Trophoblast cell (in vitro differentiated cells and primary cell): ENCODE results near the gene SGMS1.
"Not testable (repeated sequence)": the region's sequence is repeated elsewhere in the genome, so short reads cannot be mapped to it uniquely, and the experiment has no call there.

ENCODE experiments used
- DNase-seq, 2 donors: peaks; one replicate each; pipeline ENCODE4 v3.0.0-alpha.2; 2016
- H2AFZ ChIP-seq: 2 replicates; pipeline ENCODE4 v1.6.1; 2013; ENCODE audit warnings: low read length, moderate library complexity, mild to moderate bottlenecking; ENCODE audit not compliant: insufficient read depth, poor library complexity
- H2AK5ac ChIP-seq: 2 replicates; pipeline ENCODE4 v1.6.1; 2013; ENCODE audit warnings: mild to moderate bottlenecking, low read length
- H2BK120ac ChIP-seq: 2 replicates; pipeline ENCODE4 v1.6.1; 2013; ENCODE audit warnings: low read length, mild to moderate bottlenecking, moderate library complexity; ENCODE audit not compliant: insufficient read depth, poor library complexity
- H2BK12ac ChIP-seq: 2 replicates; pipeline ENCODE4 v1.6.1; 2013; ENCODE audit warnings: mild to moderate bottlenecking, low read length, moderate library complexity
- H2BK5ac ChIP-seq: 2 replicates; pipeline ENCODE4 v1.6.1; 2013; ENCODE audit warnings: low read length, low read depth, moderate library complexity, mild to moderate bottlenecking; ENCODE audit not compliant: poor library complexity
- H3K14ac ChIP-seq: 2 replicates; pipeline ENCODE4 v1.6.1; 2013; ENCODE audit warnings: mild to moderate bottlenecking, low read length
- H3K18ac ChIP-seq: 2 replicates; pipeline ENCODE4 v1.6.1; 2013; ENCODE audit warnings: mild to moderate bottlenecking, low read length
- H3K23ac ChIP-seq: 2 replicates; pipeline ENCODE4 v1.6.1; 2013; ENCODE audit warnings: low read length
- H3K27ac ChIP-seq: 2 replicates; pipeline ENCODE4 v1.5.1; 2013; ENCODE audit warnings: low read depth, mild to moderate bottlenecking, inconsistent platforms, low read length, moderate library complexity
- H3K27me3 ChIP-seq: 2 replicates; pipeline ENCODE4 v1.6.1; 2013; ENCODE audit warnings: inconsistent platforms, mild to moderate bottlenecking, low read length, moderate library complexity; ENCODE audit not compliant: insufficient read depth
- H3K36me3 ChIP-seq, 2 experiments: 1 replicate in 1 of 2; 2 replicates in 1 of 2; pipeline ENCODE4 v1.6.1; 2013; ENCODE audit warnings: low read length in 2 of 2, mild to moderate bottlenecking in 2 of 2, moderate library complexity in 1 of 2; ENCODE audit not compliant: insufficient read depth in 2 of 2, control insufficient read depth in 1 of 2
- H3K4ac ChIP-seq: 2 replicates; pipeline ENCODE4 v1.6.1; 2013; ENCODE audit warnings: low read depth, mild to moderate bottlenecking, low read length, moderate library complexity
- H3K4me1 ChIP-seq, 2 experiments: 1 replicate in 1 of 2; 2 replicates in 1 of 2; pipeline ENCODE4 v1.6.1; 2013; ENCODE audit warnings: low read length in 2 of 2, mild to moderate bottlenecking in 2 of 2, moderate library complexity in 1 of 2; ENCODE audit not compliant: insufficient read depth in 2 of 2, control insufficient read depth in 1 of 2
- H3K4me2 ChIP-seq: 2 replicates; pipeline ENCODE4 v1.6.1; 2013; ENCODE audit warnings: inconsistent platforms, mild to moderate bottlenecking, low read length, moderate library complexity
- H3K4me3 ChIP-seq: 2 replicates; pipeline ENCODE4 v1.5.1; 2013; ENCODE audit warnings: mild to moderate bottlenecking, low read depth, low read length, inconsistent platforms
- H3K79me1 ChIP-seq: one replicate; pipeline ENCODE4 v1.6.1; 2013; ENCODE audit warnings: low read length
- H3K79me2 ChIP-seq: 2 replicates; pipeline ENCODE4 v1.6.1; 2013; ENCODE audit warnings: low read length, mild to moderate bottlenecking; ENCODE audit not compliant: control insufficient read depth, insufficient read depth, poor library complexity
- H3K9ac ChIP-seq: 2 replicates; pipeline ENCODE4 v1.6.1; 2013; ENCODE audit warnings: mild to moderate bottlenecking, low read length
- H3K9me3 ChIP-seq: 2 replicates; pipeline ENCODE4 v1.6.1; 2013; ENCODE audit warnings: low read depth, mild to moderate bottlenecking, control low read depth, inconsistent platforms, low read length; ENCODE audit not compliant: insufficient read depth
- H4K12ac ChIP-seq: 2 replicates; pipeline ENCODE4 v1.6.1; 2013; ENCODE audit warnings: low read depth, mild to moderate bottlenecking, low read length, moderate library complexity
- H4K8ac ChIP-seq: 2 replicates; pipeline ENCODE4 v1.6.1; 2013; ENCODE audit warnings: low read depth, mild to moderate bottlenecking, low read length, moderate library complexity
- H4K91ac ChIP-seq: one replicate; pipeline ENCODE4 v1.6.1; 2013; ENCODE audit warnings: low read depth, mild to moderate bottlenecking, low read length, moderate library complexity
- WGBS: extraction: QIAGEN DNeasy Blood & Tissue Kit; methylation state at CpG from one replicate; pipeline ENCODE4 v1.1.7; 2013; ENCODE audit warnings: missing lambda C conversion rate; ENCODE audit not compliant: insufficient read length, insufficient coverage; ENCODE audit errors: extremely low coverage; 5-methylcytosine and 5-hydroxymethylcytosine counted together

Gene SGMS1

GRCh38 chr10:50431791-50432190 lies 192.0 kb downstream of the SGMS1 start:
- Histone ChIP-seq H3K23ac (no peak overlapping the region), H3K18ac (no peak overlapping the region), H2BK12ac (no peak overlapping the region), H3K14ac (no peak overlapping the region), H3K4me2 (no peak overlapping the region), H3K4me3 (no peak overlapping the region), H3K9me3 (no peaks in the 10 kb centered on the region), H4K91ac (no peak overlapping the region), H2BK120ac (no peak overlapping the region), H4K12ac (no peak overlapping the region), H2AFZ (no peak overlapping the region), H2BK5ac (no peak overlapping the region), H2AK5ac (no peak overlapping the region), H3K27ac (no peak overlapping the region), H3K9ac (no peak overlapping the region), H3K36me3 (no peaks in the 10 kb centered on the region), H3K4me1 (no peaks in the 10 kb centered on the region), H3K27me3 (no peaks in the 10 kb centered on the region), H3K4ac (no peak overlapping the region), H4K8ac (no peak overlapping the region), H3K79me1 (no peaks in the 10 kb centered on the region), H3K79me2 (no peaks in the 10 kb centered on the region)
- no peak for DNase-seq
- no CpG with 5 or more reads among the region's 3 CpGs for WGBS

- H3K18ac ChIP-seq = no peak overlapping the region
- H3K4ac ChIP-seq = no peak overlapping the region
- H3K9ac ChIP-seq = no peak overlapping the region
- H3K4me1 ChIP-seq = no peaks in the 10 kb centered on the region
- H2AFZ ChIP-seq = no peak overlapping the region
- H3K36me3 ChIP-seq = no peaks in the 10 kb centered on the region
- H3K23ac ChIP-seq = no peak overlapping the region
- H4K8ac ChIP-seq = no peak overlapping the region
- H2BK12ac ChIP-seq = no peak overlapping the region
- no peak overlapping the region for H3K14ac ChIP-seq
- no peaks in the 10 kb centered on the region for H3K79me2 ChIP-seq
- H3K4me2 ChIP-seq = no peak overlapping the region
- no peak overlapping the region for H2AK5ac ChIP-seq
- no peak for DNase-seq
- no peak overlapping the region for H2BK120ac ChIP-seq
- no peak overlapping the region for H4K12ac ChIP-seq
- H3K27ac ChIP-seq = no peak overlapping the region
- H4K91ac ChIP-seq = no peak overlapping the region
- no peak overlapping the region for H3K4me3 ChIP-seq
- H2BK5ac ChIP-seq = no peak overlapping the region
- no CpG with 5 or more reads among the region's 4 CpGs for WGBS
- H3K79me1 ChIP-seq = no peaks in the 10 kb centered on the region
- no peaks in the 10 kb centered on the region for H3K27me3 ChIP-seq
- no peaks in the 10 kb centered on the region for H3K9me3 ChIP-seq
Observed at GRCh38 chr10:50431133-50431532, 192.6 kb downstream of the SGMS1 start.

GRCh38 chr10:50426485-50426884 lies 197.3 kb downstream of the SGMS1 start:
- no peak overlapping the region for H2BK5ac ChIP-seq
- WGBS = no CpG with 5 or more reads among the region's 1 CpG
- H2BK12ac ChIP-seq = no peak overlapping the region
- no peaks in the 10 kb centered on the region for H3K9me3 ChIP-seq
- no peak overlapping the region for H4K91ac ChIP-seq
- no peak overlapping the region for H2AK5ac ChIP-seq
- no peaks in the 10 kb centered on the region for H3K79me2 ChIP-seq
- H3K4me3 ChIP-seq = no peak overlapping the region
- no peak for DNase-seq
- H3K27me3 ChIP-seq = no peaks in the 10 kb centered on the region
- H3K9ac ChIP-seq = no peak overlapping the region
- H3K14ac ChIP-seq = no peak overlapping the region
- no peaks in the 10 kb centered on the region for H3K4me1 ChIP-seq
- no peak overlapping the region for H4K8ac ChIP-seq
- H2BK120ac ChIP-seq = no peak overlapping the region
- no peak overlapping the region for H3K4me2 ChIP-seq
- H2AFZ ChIP-seq = no peak overlapping the region
- H3K18ac ChIP-seq = no peak overlapping the region
- H3K79me1 ChIP-seq = no peaks in the 10 kb centered on the region
- H3K27ac ChIP-seq = no peak overlapping the region
- H3K36me3 ChIP-seq = no peaks in the 10 kb centered on the region
- no peak overlapping the region for H4K12ac ChIP-seq
- no peak overlapping the region for H3K4ac ChIP-seq
- H3K23ac ChIP-seq = no peak overlapping the region

GRCh38 chr10:50425215-50425614 lies 198.5 kb downstream of the SGMS1 start:
- H4K12ac ChIP-seq, H3K9ac ChIP-seq, H3K4me2 ChIP-seq, H3K36me3 ChIP-seq, H3K79me1 ChIP-seq, H4K8ac ChIP-seq, H2BK120ac ChIP-seq, H3K27me3 ChIP-seq, H4K91ac ChIP-seq, H3K79me2 ChIP-seq, H2AFZ ChIP-seq, H3K23ac ChIP-seq, H2AK5ac ChIP-seq, H3K9me3 ChIP-seq, H3K4me1 ChIP-seq, H2BK12ac ChIP-seq, DNase-seq, H3K18ac ChIP-seq, H3K27ac ChIP-seq, H3K4me3 ChIP-seq, H3K4ac ChIP-seq, H3K14ac ChIP-seq, H2BK5ac ChIP-seq: not testable (repeated sequence)
- no CpG with 5 or more reads among the region's 1 CpG for WGBS
